CD4-positive, alpha-beta T cell treated with Interferon gamma for 1 hour (primary cell): ENCODE measurements around the gene BAZ2A.

Experiments used
- DNase-seq: peaks from one replicate; pipeline ENCODE4 v3.0.0-alpha.2; 2020

The BAZ2A gene

DNA sequence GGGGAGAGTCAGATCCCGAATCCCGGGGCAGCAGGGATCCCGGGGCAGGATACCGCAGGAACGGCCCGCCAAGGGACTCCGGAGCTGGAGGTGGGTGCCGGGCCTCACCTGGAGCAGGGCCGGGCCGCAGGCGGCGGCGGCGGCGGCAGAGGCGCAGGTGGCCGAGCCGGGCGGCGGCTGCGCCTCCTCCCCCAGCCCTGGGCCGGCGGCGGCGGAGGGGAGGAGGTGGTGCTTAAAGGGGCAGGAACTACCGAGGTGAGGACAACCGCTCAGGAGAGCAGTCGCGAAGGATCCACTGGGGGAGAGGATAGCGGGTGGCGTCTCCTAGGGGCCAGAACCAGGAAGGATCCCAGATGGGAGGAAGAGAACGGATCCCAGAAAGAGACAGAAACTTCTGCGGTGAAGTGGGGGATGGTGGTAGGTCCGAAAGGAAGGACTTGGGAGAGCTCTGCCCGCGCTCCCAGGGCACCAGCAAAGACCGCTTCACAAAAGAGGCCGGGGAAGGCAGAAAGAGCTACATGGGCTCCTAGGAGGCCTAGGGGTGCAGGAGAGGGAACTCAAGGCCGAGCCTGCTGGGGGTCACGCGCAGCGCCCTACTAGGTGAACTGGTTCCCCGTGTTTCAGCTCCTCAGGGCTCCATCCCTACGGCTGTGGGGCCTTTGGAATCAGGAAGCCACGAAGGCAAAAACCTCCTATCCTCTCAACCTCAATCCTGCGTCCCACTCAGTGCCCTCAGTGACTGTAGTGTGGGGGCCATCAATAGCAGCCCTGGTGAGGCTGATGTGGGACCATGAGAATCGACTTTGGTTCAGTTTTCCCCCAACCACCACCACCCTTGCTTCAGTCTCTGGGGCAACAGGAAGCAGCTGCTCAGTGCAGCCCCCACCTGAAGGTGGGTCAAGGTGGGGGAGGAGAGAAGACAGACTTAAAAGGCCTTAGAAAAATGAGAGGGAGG, 5.0 kb upstream of the BAZ2A start:
- peak; percentile 65 for DNase-seq

DNA sequence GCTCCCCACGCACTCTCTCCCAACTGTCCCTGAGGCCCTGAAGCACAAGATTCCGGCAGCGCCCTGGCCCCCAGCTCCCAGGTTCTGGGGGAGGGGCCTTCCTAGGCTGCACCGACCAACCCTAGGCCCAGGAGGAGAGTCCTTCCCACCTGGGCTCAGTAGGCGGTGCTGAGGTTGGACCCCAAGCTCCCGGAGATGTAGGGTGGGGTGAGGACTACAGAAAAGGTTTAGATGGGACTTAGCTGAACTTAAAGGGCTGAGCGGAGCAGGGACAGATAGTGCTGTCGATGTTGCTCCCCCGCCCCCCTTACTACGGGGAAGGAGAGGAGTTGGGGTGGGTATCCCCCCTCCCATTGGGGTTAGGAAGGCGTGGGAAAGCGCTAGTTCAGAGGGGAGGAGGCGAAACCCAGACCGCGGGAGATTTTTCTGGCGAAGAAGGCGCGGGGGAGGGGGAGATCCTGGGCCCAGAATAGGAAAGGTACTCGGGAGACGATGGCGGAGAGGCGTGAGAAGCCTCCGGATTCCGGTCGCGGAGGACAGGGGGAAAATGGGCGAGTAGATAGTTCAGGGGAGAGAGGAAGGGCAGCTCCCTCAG, 4.2 kb upstream of the BAZ2A start:
- no peak for DNase-seq

DNA sequence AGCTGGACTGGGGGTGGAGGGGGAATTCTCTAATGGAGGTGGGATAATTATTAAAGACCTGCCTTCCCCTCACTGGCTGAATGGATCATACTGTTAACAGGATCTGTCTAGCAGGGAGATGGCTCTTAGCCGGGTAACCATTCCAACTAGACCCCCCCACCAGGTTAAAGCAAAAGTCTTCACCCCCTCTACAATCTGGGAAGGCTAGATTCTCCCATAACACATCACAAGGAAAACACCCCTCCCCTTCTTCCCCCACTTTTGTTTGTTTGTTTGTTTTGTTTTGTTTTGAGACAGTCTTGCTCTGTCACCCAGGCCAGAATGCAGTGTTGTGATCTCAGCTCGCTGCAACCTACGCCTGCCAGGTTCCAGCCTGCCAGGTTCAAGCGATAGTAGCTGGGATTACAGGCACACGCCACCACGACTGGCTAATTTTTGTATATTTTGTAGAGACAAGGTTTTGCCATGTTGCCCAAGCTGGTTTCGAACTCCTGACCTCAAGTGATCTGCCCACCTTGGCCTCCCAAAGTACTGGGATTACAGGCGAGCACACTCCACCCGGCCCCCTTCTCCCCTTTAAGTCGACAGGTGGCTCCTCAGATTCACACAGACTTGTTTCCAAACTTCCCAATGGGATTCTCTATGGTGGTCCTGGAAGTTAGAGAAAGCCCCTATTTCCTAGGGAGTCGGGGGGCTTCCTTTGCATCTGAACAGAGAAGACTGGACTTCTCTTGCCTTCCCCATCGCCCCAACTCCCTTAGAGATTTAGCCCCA, 3.5 kb upstream of the BAZ2A start:
- no peak for DNase-seq

DNA sequence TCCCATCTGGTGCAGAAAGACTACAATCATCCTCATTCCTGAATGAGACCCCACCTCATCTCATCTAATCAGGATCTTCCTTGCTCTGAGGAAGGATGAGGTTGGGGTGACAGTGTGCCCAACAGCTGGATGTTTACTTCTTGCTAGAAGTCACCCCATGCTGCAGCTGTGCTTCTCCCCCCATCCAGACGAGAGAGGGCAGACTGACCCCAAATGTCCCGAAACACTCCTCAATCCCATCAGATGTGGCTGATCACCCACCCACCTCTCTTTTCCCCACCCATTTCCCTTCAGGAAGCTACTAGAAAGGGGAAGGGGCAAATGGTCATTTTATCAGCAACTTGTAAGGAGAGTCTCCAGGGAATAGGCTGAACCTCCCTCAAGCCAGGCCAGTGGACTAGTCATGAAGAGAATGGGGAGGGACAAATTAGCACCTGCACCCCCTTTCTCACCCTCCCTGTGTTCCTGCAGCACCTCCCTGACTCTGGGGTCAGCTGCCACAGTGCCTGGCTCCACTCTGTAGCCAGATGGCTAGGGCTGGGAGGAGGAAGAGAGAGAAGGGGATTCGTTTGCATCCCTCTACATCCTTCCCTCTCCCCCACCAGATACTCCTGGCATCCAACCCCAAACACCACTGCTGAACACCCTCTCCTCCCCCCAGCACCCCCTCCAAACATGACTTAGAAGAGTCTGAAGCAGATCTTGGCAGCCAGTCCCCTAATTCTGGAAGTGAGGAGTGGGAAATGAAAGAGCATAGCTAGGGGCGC, 2.8 kb upstream of the BAZ2A start:
- DNase-seq: no peak

DNA sequence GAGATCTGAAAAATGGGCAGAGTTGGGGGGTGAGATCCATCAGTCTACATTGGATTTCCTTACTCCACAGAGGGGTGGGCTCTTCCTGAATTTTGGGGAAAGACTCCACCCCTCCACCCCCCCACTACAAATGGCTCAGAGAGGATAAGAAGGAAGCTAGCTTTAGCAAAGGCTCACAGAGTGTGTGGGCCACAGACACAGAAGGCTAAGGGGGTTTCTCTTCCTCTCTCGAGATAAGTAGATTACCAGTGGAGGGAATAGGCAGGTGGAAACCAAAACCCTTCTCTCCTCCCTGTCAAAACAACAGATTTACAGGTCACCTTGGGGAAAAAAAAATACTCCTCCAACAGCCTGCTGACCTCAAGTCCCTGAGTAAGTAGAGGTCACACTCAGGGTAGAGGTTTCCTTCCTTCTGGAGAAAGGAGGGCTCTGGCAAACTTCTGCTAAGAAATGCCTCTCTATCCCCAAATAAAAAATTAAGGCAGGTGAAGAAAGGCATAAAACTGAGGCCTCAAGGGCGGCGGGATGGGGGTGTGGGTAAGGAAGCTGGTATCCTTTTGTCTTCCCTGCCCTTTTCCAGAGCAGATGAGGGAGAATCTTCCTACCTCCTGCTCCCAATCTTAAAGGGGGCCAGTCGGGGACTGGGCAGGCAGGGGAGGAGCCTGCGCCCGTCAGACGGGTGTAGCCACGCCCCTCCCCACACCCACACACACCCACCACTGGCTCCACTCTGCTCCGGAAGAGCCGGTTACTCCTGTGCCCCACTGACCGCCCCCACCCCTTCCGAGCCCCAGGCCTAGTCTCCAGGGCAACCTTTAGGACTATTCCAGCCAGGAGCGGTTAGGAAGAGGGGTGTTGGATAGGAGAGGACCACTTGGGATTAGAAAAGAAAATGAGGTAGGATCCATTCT, 1.9 kb upstream of the BAZ2A start:
- peak; percentile 58 for DNase-seq

DNA sequence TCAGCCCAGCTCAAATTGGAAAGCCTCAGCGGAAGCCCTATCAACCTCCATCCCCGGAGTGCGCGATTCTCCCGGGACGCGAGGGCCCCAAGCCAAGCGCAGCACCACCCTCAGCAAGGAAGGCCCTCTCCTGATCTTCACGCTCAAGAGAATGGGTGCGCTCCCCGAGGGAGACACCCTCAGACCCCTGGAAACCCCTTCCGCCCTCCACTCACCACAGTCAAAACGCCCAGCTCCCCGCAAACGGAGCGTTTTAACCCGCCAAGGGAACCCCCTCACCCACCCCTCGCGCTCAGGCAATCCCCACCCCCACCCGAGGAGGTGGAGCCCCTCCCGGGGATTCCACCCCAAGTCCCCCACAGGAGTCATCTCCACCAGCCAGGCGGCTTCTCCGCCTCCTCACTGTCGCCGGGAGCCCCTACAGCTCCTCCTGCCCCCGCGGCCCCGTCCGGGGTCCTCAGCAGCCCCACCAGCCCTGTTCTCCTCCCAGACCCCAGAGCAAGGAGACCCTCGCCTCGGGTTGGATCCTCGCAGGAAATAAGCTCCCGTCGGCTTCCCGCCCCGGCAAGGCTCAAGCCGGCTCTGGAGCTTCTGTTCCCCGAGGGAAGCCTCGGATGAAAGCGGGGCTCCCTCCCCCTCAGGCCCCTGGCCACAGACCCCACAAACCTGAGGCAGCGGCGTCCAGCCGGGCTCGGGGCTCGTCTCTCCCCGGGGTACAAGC, 507 bp downstream of the BAZ2A start:
- peak; percentile 48 for DNase-seq

DNA sequence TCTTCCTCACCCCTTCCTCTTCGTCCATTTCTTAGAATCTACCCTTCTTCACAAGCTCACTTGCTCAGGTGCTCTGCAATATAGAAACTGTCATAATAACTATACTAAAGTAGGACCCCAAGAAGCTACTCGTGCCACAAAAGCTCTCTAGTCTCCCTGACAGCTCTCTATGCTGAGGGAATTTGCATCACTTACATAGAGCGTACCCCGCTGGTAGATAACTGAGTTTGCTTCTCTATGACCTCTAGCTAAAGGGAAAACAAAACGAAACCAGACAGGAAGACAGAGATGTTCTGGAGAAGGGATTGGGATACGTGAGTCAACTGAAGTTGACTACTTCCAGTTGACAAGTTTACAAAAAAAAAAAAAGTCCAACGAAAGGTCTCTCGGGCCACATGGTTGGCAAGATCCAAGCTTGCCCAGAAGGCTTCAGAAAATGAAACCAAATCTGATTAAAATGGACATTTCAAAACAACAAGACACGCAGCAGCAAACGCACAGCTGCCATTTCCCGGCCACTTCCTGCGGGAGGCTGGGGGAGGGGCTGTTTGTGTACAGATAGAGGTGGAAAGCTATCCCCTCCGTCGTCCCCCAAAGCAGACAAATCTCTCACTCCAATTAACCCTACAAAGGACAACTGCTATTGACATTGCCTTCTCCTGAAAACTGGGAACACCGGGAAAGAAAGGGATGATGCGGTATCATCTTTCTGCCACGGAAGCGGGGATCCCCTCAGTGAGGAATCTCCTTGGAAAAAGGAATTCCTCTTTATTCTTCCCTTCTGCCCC, 1.3 kb downstream of the BAZ2A start:
- peak; percentile 74 for DNase-seq

DNA sequence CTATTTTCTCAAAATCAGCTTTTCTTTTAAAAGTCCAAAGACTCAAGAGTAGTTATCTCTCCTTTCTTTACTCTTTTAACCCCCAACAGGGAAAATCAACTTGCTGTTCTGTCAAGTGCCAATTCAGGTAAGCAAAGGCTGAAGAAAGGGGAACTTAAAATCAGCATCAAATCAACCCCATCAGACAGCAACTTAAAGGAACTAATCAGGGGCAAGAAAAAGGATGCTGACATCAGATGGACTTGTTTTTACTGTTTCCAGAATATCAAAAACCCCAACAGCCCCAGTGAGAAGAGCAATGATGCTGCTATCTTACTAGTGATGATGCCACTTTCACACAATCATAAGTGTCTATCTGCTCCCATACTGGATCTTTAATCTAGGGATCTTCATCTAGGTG, 3.4 kb downstream of the BAZ2A start:
- no peak for DNase-seq

DNA sequence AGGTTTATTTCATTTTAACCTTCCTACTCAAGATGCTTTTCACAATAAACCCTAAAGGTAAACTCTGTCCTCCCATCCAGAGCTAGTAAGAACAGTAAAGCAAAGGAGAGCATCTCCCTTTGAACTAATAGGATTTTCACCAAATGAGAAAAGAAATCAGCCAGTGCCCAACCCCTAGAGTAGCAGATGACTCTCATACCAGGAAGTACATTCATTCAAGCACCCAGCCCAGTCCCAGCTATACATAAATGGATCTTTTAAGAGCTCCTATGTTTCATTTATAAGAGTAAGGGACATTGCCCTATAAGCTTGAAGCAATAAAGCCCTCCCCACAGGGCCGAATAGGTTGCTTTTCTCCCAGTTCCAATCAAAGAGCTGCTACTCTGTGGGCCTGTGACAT, 7.6 kb downstream of the BAZ2A start:
- DNase-seq: no peak

DNA sequence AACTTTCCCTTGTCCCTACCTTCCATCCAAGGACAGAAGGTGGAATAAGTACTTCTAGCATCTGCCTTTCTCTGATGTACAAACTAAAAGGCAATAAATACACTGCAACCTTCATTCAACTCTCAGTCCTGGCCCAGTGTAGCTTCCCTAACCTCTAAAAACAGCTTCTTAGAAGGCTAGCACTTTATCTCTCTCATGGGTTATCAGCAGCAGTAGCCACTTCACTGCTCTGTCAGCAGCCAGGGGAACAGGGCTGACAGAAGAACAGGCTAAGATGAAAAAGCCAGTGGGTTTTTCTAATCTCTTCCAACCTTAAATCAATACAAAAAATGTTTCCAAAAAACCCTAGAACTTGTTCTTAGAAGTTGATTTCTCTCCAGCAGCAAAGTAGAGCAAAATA, 13.2 kb downstream of the BAZ2A start:
- no peak for DNase-seq

DNA sequence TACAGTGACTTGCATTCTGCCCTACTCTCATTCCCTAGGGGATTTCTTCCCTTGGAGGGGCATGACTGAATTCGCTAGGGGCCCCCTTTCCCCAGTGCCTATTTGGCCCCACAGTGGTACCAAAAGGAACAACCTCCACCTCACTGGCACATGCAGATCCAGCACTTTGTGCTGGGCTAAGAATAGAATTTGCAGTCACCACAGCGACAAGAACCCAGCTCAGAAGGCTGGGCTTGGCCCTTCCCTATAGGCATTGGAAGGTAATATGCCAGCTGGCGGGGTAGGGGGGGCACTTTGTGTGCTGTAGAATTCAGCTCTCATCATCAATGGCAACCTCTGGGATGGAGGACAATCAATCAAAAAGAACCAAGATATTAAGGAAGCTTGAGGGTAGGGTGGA, 13.9 kb downstream of the BAZ2A start:
- DNase-seq: no peak

DNA sequence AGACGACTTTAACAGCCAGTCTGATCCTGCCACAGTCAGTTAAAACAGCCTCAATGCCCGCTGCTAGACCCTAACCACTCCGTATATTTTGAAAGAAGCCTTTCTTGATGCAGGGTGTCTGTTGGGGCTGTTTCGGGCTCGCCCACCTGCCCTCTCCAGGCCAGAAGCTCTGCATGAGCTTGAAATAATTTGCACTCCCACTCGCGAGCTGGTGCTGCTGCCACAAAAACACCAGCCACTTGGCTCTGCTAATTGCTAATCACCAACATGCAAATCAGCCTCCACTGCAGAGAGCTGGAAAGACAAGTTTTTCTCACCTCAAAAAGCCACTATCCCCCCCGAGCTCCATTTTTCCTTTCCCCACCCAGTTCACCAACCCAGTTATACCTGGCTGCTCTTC, 15.5 kb downstream of the BAZ2A start:
- DNase-seq: no peak

DNA sequence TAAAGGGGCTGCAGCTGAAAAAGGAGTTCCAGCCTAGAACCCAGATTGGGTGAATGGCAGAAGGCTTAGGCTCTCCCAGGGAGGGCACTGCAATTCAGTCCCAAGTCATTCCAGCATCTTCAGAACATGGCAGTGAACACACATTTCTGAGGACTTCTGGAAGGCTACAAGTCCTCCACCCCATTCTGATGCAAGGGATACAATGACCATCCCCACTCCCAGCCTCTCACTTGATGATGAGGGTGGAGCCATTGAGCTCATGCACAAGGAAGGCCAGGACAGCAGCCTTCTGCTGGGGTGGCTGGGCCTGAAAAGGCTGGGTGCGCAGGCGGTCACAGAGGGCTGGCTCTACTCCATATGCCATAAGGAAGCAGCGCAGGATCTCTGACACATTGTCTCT, 25.8 kb downstream of the BAZ2A start:
- DNase-seq: no peak

DNA sequence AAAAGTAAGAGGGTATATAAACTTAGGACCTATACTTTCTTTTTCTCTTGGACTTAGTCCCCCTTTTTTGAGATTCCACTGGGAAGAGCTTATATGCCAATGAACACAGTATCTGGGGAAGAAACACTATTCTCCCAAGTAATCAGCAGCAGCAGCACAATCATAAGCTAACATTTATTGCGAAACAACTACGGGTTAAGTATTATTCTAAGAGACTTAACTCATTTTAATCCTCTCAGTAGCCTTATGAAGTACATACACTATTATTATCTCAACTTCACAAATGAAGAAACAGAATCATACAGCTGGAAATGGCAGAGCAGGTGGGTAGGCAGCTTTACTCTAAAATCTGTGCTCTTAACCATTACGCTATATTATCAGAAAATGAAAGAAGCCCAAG, 27.9 kb downstream of the BAZ2A start:
- no peak for DNase-seq

DNA sequence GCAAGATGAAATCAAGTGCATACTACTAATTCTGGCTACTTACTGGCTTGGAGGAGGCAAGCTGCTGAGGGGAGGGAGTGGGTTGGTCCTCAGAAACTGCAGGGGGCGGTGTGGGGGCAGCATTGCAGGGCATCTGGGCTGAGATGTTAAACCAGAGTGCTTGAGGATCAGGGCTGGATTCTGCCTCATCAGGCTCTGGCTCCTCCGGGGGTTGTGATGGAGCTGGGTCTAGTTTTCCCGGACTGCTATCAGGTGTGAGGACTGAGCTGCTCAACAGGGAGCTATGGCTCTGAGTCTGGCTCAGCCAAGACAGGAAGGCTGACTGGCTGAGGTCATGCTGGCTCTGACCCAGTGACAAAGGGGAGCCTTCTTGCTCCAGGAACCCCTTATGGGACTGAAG, 28.6 kb downstream of the BAZ2A start:
- DNase-seq: no peak

DNA sequence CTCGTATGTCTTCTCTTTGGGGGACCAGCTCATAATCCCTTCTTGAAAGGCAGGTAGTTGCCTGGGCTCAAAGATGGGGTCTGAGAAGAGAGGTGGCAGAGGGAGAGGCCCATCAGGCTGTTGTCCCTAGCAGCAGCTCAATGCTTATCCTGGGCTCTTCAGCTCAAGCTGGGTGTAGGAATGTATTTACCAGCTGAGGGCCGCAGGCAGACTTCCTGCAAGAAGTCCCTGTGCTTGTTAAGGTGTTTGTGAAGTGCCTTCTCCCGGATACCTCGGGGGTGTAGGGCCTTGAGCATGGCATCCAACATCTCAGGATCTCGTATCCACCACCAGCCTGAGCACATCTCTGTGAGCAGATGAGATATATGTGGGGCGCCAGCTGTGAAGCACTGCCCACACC, 29.4 kb downstream of the BAZ2A start:
- DNase-seq: no peak

DNA sequence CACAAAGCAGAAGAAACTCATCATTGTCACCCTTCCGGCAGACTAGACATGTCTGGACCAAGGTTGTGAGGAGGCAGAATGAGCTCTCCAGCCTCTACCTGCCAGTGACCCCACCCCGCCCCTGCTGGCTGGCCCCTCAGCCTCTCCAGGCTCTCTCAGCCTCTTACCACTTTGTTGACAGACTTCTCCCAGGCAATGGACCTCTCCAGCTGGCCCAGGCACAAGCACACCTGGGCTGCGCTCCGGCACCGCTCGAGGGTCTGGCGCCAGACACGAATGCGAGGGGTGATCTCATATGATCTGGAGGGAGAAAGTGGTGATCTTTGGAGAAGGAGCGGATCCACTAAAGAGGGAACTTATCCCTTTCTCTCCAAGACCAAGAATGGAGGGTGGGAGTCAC, 30.3 kb downstream of the BAZ2A start:
- no peak for DNase-seq

DNA sequence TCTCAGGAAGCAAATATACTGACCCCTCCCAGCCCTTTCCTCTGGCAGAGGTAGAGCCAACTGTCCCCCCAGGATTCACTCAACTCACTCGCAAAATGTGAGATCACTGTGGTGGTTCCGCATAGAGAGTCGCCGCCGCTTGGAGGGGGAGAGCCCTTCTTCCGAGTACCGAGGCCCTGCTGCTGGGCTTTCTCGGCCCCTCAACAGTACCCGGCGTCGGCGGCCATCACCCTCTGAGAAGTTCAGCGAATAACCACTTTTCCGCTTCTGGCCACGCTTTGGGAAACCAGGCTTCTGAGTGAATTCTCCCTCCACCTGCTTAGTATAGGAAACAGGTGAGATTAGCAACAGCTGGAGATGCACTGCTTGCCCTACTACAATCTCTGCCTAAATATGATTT, 31.1 kb downstream of the BAZ2A start:
- no peak for DNase-seq

DNA sequence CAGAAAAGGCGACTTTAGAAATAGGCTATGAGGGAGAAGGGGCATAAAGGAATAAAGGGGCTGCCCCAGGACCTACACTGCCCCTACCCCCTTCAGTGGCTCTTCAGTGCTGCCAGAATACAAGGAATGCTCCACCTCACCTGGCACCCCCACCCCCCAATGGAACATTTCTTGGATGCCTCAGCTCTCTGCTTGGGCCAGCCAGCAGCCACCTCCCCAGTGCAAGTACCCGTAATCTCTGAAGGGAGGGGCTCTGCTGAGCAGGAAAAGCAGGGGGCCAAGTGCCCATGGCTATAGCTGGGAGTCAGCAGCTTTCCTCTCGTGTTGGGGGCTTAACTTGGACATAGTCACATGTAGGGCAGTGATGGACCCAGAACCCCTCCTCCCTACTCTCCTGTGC, 33.3 kb downstream of the BAZ2A start:
- DNase-seq: no peak

DNA sequence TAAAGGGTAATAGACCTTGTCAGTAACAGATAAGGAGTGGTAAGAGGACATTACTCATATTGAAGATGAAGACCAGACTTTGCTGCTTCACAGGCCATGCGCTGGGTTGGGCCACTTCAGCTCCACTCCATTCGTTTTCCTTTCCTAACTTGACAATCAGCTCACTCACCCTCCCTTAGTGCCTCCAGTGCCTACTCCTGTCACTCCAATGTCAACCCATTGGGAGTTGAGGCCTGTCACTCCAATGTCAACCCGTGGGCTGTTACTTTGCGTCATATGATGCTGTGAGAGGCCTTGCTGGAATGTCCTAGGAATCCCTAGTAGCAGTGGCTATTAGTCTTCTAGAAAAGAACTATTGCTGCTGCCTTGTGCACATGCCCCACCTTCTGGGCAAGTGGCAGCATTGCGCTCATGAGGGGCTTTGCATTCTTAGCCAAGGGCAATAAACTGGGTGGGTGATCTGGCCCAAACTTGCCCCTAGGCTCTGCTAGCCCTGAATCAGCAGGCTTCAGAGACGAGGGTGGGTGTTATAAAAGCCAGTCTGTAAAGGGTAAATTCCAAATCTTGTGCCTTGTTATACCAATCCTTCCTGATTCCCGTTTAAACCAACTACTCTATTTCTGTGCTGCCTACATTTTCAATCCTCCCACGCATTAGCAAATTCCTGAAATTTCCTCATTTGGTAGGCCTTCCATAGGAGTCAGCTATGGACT, 36.1 kb downstream of the BAZ2A start:
- DNase-seq: peak; percentile 56
